HG03103 (cell line): ENCODE data around the gene AGO1.
"Not testable (repeated sequence)": the region's sequence is repeated elsewhere in the genome, so short reads cannot be mapped to it uniquely, and the experiment has no call there.

Experiments
- ATAC-seq: cut with Tn5 transposase; IDR thresholded peaks from one replicate; pipeline ENCODE4 v1.9.1; 2021; ENCODE audit warnings: low read depth; ENCODE audit not compliant: unreplicated experiment

Gene AGO1

DNA sequence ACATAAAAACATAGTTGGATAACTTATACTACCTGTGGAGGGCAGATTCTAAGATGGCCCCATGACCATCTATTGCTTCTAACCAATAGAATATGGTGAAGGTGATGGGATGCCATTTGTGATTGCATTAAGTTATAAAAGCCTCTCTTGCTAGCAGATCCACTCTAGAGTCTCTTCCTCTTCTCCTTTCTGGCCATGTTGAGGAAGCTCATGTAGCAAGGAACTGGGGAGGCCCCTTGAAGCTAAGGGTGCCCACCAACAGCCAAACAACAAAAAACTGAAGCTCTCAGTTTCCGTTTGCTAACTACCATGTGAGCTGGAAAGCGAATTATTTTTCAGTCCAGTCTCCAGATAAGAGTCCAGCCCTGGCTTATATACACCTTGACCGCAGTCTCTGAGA lies 16.0 kb upstream of the AGO1 start:
- no peak for ATAC-seq

GRCh38 chr1:35869245-35869950 lies 13.6 kb upstream of the AGO1 start:
- not testable (repeated sequence) for ATAC-seq

DNA sequence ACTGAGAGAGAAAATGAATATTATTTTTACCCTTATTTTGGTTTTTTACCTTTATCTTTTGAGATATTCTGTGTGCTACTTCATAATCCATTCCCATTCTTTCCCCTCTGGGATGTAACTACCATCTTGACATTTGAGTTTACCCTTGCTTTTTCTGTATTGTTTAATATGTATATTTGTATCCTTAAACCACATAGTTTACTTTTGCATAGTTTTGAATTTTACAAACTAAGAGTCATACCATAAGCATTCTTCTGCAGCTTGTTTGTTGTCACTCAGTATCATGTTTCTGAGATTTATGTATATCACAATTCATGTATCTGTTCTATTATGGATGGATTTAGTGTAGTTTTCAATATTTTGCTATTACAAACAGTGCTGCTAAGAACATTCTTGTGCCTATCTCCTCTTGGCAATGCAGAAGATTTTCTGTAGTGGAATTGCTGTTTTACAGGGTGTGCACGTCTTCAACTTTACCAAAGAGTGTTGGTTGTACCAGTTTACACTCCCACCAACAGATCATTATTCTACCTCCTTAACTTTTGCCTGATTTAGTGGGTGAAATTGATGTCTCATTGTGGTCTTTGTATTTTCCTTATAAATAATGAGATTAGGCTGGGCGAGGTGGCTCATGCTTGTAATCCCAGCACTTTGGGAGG lies 12.2 kb upstream of the AGO1 start:
- no peak for ATAC-seq

DNA sequence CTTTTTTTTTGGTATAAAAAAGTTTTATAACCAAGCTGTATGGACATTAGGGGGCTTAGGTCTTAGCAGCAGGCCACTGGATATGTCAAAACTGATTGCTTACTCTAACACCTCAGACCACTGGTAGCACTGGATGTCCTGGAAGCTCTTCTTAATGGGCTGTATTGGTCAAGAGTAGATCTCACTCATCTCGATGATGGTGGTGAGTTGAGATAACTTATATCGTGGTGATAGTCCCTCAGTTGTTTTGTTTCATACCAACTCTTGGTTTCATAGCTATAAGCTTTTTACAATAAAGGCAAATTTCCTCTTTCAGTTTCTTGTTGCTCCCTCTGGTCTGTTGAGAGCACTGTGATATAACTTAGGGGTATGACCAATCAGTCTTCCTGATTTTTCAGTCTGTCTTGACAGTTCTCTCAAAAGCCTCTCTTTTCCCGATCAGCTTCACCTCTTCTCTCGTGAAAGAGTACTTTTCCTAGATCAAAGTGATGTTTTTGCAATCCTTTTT lies 9.7 kb upstream of the AGO1 start:
- no peak for ATAC-seq

- ATAC-seq = not testable (repeated sequence)
Observed at GRCh38 chr1:35874115-35874514, 8.9 kb upstream of the AGO1 start.

DNA sequence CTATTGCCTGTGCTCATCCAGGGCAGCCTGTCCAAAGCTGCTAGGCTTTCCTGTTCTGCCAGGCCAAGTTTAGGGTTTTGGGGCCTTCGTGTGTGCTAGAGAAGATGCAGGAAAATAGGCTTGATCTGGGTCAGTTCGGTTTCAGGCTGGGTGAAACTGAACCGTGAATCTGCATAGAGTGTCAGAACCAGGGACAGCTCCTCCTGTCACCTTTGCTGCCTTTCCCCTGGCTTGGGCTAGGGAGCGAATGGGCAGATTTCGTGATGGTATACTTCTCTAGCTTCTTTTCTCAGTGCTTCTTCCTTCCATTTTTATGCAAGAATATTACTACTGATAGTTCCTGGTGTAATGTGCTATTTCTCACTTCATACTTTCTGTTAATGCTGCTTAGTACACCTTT lies 6.0 kb upstream of the AGO1 start:
- ATAC-seq = no peak

DNA sequence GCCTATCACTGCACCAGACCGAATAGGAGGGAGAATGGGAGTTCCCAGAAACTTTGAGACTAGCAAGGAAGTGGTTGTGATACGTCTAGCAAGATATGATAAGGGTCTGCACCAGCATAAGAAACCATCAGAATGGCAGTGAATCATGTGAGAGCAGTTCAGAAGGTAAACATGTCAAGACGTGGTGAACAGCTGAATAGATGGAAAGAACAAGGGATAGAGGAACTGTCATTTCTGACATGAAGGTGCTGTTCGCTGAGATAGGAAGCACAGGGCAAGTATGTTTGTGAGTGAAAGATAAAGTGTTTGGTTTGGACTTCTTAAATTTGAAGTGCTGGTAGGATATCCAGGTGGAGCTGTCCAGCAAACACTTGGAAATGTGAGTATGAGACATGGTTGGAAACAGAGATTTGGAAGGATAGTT lies 1.1 kb upstream of the AGO1 start:
- no peak for ATAC-seq

DNA sequence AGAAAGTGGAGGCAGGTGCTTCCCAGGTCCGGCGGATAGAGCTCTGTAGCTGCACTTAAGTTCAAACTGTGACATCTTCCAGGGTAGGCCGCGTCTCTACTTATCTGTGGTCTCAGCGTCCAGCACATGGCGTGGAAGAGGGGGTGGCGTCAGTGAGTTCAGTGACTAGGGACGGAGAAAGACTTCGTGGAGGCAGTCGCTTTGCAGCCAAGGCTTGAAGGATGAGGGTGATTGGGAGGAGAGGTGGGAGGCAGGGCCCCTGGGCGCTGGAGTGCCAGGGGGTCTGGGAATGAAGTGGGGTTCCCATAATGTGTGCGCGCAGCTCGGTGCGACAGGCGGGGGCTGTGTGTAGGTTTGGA lies 444 bp upstream of the AGO1 start:
- ATAC-seq = no peak

- ATAC-seq = no peak
Observed at GRCh38 chr1:35883635-35884101, 659 bp downstream of the AGO1 start.

- no peak for ATAC-seq
Observed at GRCh38 chr1:35884934-35885333, 1.9 kb downstream of the AGO1 start.

DNA sequence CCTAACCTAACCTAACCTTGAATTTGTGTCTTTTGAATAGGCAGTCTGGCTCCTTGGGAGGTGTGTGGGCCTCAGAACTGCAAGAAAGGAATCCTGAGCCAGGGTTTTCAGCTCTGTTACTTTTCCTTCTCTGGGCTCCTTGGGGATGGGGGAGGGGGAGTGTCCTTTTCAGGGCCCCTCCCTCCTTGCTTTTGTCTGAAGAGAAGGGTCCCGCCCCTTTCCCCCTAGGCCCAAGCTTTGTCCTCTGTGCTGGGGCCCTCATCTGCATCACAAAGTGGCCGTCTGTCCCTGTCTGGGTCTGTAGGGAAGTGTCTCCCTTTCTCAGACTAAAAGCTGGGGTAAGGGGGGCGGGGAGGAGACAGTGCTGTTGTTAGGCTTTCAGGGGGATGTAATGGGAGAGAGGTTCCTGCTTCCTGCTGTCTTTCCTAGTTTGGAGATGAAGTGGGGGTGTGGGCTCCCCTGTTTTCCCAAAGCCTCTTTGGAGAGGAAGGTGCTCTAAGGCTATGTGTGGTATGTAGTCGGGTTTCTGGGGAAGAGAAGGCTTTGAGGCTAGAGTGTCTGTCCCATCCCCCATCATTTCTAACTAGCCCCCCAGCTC lies 3.1 kb downstream of the AGO1 start:
- no peak for ATAC-seq

GRCh38 chr1:35886577-35887431 lies 3.8 kb downstream of the AGO1 start:
- no peak for ATAC-seq

DNA sequence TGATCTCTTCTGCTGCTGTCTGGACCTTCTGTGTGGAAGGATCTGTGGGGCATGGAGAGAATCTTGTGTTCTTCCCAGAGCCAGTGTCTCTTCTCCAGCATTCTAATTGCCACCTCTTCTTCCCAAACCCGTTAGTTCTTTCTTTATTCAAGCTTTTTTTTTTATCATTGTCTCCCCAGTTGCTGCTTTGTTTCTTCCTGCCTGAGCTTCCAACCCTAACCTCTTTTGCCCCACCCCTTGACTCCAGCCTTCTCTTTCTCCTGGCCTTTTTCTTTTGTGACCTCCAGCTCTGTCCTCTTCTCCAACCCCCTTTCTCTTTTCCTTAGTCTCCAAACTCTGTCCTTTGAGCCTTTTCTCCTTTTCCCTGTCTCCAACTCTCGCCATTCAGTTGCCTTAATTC lies 4.5 kb downstream of the AGO1 start:
- ATAC-seq = no peak

DNA sequence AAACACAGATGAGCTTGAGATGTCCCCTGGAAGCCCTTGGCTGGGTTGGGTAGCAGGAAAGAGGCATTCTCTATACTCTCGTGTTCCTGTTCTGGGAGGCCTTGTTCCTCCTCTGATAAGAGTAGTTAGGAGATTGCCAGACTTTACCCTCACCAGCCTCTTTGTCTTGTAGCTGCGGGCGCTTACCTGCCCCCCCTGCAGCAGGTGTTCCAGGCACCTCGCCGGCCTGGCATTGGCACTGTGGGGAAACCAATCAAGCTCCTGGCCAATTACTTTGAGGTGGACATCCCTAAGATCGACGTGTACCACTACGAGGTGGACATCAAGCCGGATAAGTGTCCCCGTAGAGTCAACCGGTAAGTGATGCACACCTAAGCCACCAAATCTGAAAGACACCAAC lies 5.2 kb downstream of the AGO1 start:
- no peak for ATAC-seq

GRCh38 chr1:35888981-35889380 lies 6.0 kb downstream of the AGO1 start:
- ATAC-seq = not testable (repeated sequence)

GRCh38 chr1:35893051-35893879 lies 10.3 kb downstream of the AGO1 start:
- ATAC-seq = no peak

DNA sequence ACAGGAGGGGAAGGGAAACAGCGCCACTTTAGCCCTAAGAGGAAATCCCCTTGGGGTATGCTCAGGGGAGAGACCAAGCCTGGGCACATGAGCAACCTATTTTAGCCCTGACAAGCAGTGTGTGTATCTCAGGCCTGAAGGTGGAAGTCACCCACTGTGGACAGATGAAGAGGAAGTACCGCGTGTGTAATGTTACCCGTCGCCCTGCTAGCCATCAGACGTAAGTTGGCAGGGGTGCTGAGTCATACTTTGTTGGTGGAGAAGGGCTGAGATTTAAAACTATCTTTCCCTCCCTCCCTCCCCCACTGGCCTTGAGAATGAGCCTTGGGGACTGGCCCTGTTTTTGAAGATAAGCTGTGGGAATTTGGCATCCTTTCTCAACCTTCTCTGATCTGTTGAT lies 11.2 kb downstream of the AGO1 start:
- ATAC-seq = peak; percentile 65

GRCh38 chr1:35894656-35895055 lies 11.6 kb downstream of the AGO1 start:
- ATAC-seq = no peak

- no peak for ATAC-seq
Observed at GRCh38 chr1:35899941-35900340, 16.9 kb downstream of the AGO1 start.

DNA sequence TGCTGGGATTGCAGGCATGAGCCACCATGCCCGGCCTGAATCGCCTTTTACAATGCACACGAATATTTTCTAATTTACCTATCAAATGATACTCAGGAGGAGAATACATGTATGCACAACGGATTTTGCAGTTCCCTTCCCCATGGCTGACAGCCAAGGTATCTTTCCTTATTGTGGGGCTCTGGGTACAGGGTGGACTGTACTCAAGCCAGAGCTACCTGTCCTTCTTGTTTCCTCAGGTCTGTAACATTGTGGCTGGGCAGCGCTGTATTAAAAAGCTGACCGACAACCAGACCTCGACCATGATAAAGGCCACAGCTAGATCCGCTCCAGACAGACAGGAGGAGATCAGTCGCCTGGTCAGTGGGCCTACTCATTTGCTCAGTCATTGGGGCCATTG lies 18.2 kb downstream of the AGO1 start:
- ATAC-seq = no peak
